HEK293 (cell line): ENCODE measurements around the gene TSACC.
A peak's percentile ranks its signal among the peaks of the same experiment; 100 is the strongest.

Experiments used
- BCL6B ChIP-seq: fragments of 450-650 bp; formaldehyde crosslinking; IDR thresholded peaks from 2 replicates; pipeline ENCODE4 v1.5.1; 2017; ENCODE audit warnings: missing biosample characterization, missing genetic modification characterization
- FEZF1 ChIP-seq: fragments of 450-650 bp; formaldehyde crosslinking; IDR thresholded peaks from 2 replicates; pipeline ENCODE4 v1.5.1; 2016; ENCODE audit warnings: missing biosample characterization, missing genetic modification characterization
- HOXC10 ChIP-seq: sonication (generic); formaldehyde crosslinking; IDR thresholded peaks from 2 replicates; pipeline ENCODE4 v1.8.1; 2023; ENCODE audit warnings: mild to moderate bottlenecking, missing genetic modification reagents
- KLF9 ChIP-seq: fragments of 450-650 bp; formaldehyde crosslinking; IDR thresholded peaks from 2 replicates; pipeline ENCODE4 v1.5.1; 2016; ENCODE audit warnings: missing biosample characterization, missing genetic modification characterization, low read depth
- MYNN ChIP-seq: fragments of 450-650 bp; formaldehyde crosslinking; IDR thresholded peaks from 2 replicates; pipeline ENCODE4 v1.5.1; 2016; ENCODE audit warnings: missing biosample characterization, missing genetic modification characterization, borderline replicate concordance
- MZF1 ChIP-seq: fragments of 450-650 bp; formaldehyde crosslinking; IDR thresholded peaks from 2 replicates; pipeline ENCODE4 v1.5.1; 2017; ENCODE audit warnings: missing biosample characterization, missing genetic modification characterization, borderline replicate concordance
- PATZ1 ChIP-seq: fragments of 450-650 bp; formaldehyde crosslinking; IDR thresholded peaks from 2 replicates; pipeline ENCODE4 v1.5.1; 2016; ENCODE audit warnings: missing biosample characterization, missing genetic modification characterization
- REPIN1 ChIP-seq: fragments of 450-650 bp; formaldehyde crosslinking; IDR thresholded peaks from 2 replicates; pipeline ENCODE4 v1.5.1; 2017; ENCODE audit warnings: missing biosample characterization, missing genetic modification characterization, low read depth
- TRIM28 ChIP-seq: IDR thresholded peaks from 2 replicates; pipeline ENCODE4 v1.6.1; 2011; ENCODE audit warnings: low read length, control low read depth, borderline replicate concordance
- WT1 ChIP-seq: fragments of 450-650 bp; formaldehyde crosslinking; IDR thresholded peaks from 2 replicates; pipeline ENCODE4 v1.5.1; 2016; ENCODE audit warnings: missing biosample characterization, missing genetic modification characterization
- ZBTB11 ChIP-seq: fragments of 450-650 bp; formaldehyde crosslinking; conservative IDR thresholded peaks from 2 replicates; pipeline ENCODE4 v1.5.1; 2016; ENCODE audit warnings: low read depth, missing biosample characterization, missing genetic modification characterization
- ZBTB6 ChIP-seq: fragments of 450-650 bp; formaldehyde crosslinking; IDR thresholded peaks from 2 replicates; pipeline ENCODE4 v1.5.1; 2017; ENCODE audit warnings: missing biosample characterization, missing genetic modification characterization
- ZBTB8A ChIP-seq: fragments of 450-650 bp; formaldehyde crosslinking; IDR thresholded peaks from 2 replicates; pipeline ENCODE4 v1.5.1; 2016; ENCODE audit warnings: missing biosample characterization, missing genetic modification characterization
- ZFP37 ChIP-seq: fragments of 450-650 bp; formaldehyde crosslinking; IDR thresholded peaks from 2 replicates; pipeline ENCODE4 v1.5.1; 2016; ENCODE audit warnings: missing biosample characterization, missing genetic modification characterization
- ZFP69B ChIP-seq: fragments of 450-650 bp; formaldehyde crosslinking; IDR thresholded peaks from 2 replicates; pipeline ENCODE4 v1.5.1; 2016; ENCODE audit warnings: missing biosample characterization, missing genetic modification characterization
- ZIC2 ChIP-seq: fragments of 450-650 bp; formaldehyde crosslinking; IDR thresholded peaks from 2 replicates; pipeline ENCODE4 v1.5.1; 2016; ENCODE audit warnings: missing biosample characterization, missing genetic modification characterization
- ZNF121 ChIP-seq: fragments of 450-650 bp; formaldehyde crosslinking; IDR thresholded peaks from 2 replicates; pipeline ENCODE4 v1.5.1; 2016; ENCODE audit warnings: missing biosample characterization, missing genetic modification characterization
- ZNF140 ChIP-seq: fragments of 450-650 bp; formaldehyde crosslinking; IDR thresholded peaks from 2 replicates; pipeline ENCODE4 v1.5.1; 2016; ENCODE audit warnings: missing biosample characterization, missing genetic modification characterization
- ZNF16 ChIP-seq: fragments of 450-650 bp; formaldehyde crosslinking; IDR thresholded peaks from 2 replicates; pipeline ENCODE4 v1.5.1; 2016; ENCODE audit warnings: low read depth, missing biosample characterization, missing genetic modification characterization
- ZNF175 ChIP-seq: fragments of 450-650 bp; formaldehyde crosslinking; IDR thresholded peaks from 2 replicates; pipeline ENCODE4 v1.5.1; 2016; ENCODE audit warnings: missing biosample characterization, missing genetic modification characterization
- ZNF248 ChIP-seq: fragments of 450-650 bp; formaldehyde crosslinking; IDR thresholded peaks from 2 replicates; pipeline ENCODE4 v1.5.1; 2017; ENCODE audit warnings: missing biosample characterization, missing genetic modification characterization
- ZNF514 ChIP-seq: fragments of 450-650 bp; formaldehyde crosslinking; IDR thresholded peaks from 2 replicates; pipeline ENCODE4 v1.5.1; 2016; ENCODE audit warnings: missing biosample characterization, missing genetic modification characterization
- ZNF521 ChIP-seq: fragments of 450-650 bp; formaldehyde crosslinking; IDR thresholded peaks from 2 replicates; pipeline ENCODE4 v1.5.1; 2017; ENCODE audit warnings: missing biosample characterization, mild to moderate bottlenecking, missing genetic modification characterization
- ZNF530 ChIP-seq: fragments of 450-650 bp; formaldehyde crosslinking; IDR thresholded peaks from 2 replicates; pipeline ENCODE4 v1.5.1; 2016; ENCODE audit warnings: low read depth, missing biosample characterization, missing genetic modification characterization
- ZNF560 ChIP-seq: fragments of 450-650 bp; formaldehyde crosslinking; IDR thresholded peaks from 2 replicates; pipeline ENCODE4 v1.5.1; 2017; ENCODE audit warnings: missing biosample characterization, missing genetic modification characterization, borderline replicate concordance
- ZNF561 ChIP-seq: fragments of 450-650 bp; IDR thresholded peaks from 2 replicates; pipeline ENCODE4 v1.5.1; 2018; ENCODE audit warnings: missing biosample characterization, missing genetic modification characterization, borderline replicate concordance
- ZNF600 ChIP-seq: fragments of 450-650 bp; formaldehyde crosslinking; IDR thresholded peaks from 2 replicates; pipeline ENCODE4 v1.5.1; 2016; ENCODE audit warnings: missing biosample characterization, missing genetic modification characterization
- ZNF660 ChIP-seq: fragments of 450-650 bp; IDR thresholded peaks from 2 replicates; pipeline ENCODE4 v1.5.1; 2018; ENCODE audit warnings: missing biosample characterization, mild to moderate bottlenecking, missing genetic modification characterization
- ZNF670 ChIP-seq: fragments of 450-650 bp; formaldehyde crosslinking; IDR thresholded peaks from 2 replicates; pipeline ENCODE4 v1.5.1; 2016; ENCODE audit warnings: missing biosample characterization, missing genetic modification characterization, low read depth
- TF ChIP-seq, protein P1 (sequence below): fragments of 450-650 bp; formaldehyde crosslinking; IDR thresholded peaks from 2 replicates; pipeline ENCODE4 v1.5.1; 2017; ENCODE audit warnings: missing biosample characterization, missing genetic modification characterization
- TF ChIP-seq, protein P2 (sequence below): fragments of 450-650 bp; formaldehyde crosslinking; IDR thresholded peaks from 2 replicates; pipeline ENCODE4 v1.5.1; 2016; ENCODE audit warnings: missing biosample characterization, missing genetic modification characterization

The TSACC gene

DNA sequence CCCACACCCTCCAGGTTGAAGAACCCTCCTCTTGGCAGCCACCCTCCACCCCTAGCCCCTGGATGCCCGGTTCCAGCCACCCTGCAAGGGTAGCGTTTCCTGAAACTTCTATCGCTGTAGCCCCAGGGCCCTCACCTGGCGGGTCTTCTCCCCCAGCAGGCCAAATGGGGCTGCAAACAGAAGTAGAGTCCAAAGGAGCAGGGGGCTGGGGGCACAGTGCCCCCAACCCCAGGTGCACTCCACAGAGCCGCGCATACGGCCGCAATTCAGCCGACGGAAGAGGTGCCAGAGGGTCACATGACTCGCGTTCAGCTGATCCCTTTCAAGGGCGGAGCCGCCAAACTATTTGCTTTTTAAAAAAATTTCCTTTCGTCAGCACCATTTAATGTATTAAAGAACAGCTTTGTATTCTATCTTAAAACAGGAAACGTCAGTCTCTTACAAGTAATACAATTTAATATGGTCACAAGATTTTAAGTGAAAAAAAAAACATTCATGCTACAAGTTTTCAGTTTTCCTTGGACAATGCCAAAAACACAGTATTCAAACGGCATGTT is 42.9 kb upstream of the TSACC start, which contains the start of gene GLMP (continued):
- TF ChIP-seq ZFP69B (tag by site-specific recombination) (no peak), ZNF121 (tag by site-specific recombination) (no peak), WT1 (tag by site-specific recombination) (no peak), TRIM28 (no peak), ZBTB8A (tag by site-specific recombination) (no peak), ZBTB6 (tag by site-specific recombination) (no peak), ZIC2 (tag by site-specific recombination) (no peak), ZNF560 (tag by site-specific recombination) (no peak), MYNN (tag by site-specific recombination) (no peak), ZNF140 (no peak), ZNF521 (tag by site-specific recombination) (no peak), ZNF600 (tag by site-specific recombination) (no peak), HOXC10 (no peak), ZNF561 (tag by site-specific recombination) (no peak), REPIN1 (tag by site-specific recombination) (no peak), ZNF660 (0 out of 2 replicates have a peak, but pooled peaks have one; percentile 50), BCL6B (no peak), ZFP37 (no peak), MZF1 (tag by site-specific recombination) (no peak), PATZ1 (tag by site-specific recombination) (peak; percentile 44; the same call in 1 of the 2 replicates), KLF9 (tag by site-specific recombination) (peak; percentile 45; the same call in 1 of the 2 replicates), ZNF175 (tag by site-specific recombination) (no peak), ZNF248 (tag by site-specific recombination) (no peak), ZBTB11 (tag by site-specific recombination) (no peak), ZNF670 (tag by site-specific recombination) (no peak), ZNF16 (tag by site-specific recombination) (no peak), ZNF514 (tag by site-specific recombination) (no peak), ZNF530 (tag by site-specific recombination) (no peak), FEZF1 (no peak)
- TF ChIP-seq, protein P1, sequence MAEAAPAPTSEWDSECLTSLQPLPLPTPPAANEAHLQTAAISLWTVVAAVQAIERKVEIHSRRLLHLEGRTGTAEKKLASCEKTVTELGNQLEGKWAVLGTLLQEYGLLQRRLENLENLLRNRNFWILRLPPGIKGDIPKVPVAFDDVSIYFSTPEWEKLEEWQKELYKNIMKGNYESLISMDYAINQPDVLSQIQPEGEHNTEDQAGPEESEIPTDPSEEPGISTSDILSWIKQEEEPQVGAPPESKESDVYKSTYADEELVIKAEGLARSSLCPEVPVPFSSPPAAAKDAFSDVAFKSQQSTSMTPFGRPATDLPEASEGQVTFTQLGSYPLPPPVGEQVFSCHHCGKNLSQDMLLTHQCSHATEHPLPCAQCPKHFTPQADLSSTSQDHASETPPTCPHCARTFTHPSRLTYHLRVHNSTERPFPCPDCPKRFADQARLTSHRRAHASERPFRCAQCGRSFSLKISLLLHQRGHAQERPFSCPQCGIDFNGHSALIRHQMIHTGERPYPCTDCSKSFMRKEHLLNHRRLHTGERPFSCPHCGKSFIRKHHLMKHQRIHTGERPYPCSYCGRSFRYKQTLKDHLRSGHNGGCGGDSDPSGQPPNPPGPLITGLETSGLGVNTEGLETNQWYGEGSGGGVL (tag by site-specific recombination): no peak
- TF ChIP-seq, protein P2, sequence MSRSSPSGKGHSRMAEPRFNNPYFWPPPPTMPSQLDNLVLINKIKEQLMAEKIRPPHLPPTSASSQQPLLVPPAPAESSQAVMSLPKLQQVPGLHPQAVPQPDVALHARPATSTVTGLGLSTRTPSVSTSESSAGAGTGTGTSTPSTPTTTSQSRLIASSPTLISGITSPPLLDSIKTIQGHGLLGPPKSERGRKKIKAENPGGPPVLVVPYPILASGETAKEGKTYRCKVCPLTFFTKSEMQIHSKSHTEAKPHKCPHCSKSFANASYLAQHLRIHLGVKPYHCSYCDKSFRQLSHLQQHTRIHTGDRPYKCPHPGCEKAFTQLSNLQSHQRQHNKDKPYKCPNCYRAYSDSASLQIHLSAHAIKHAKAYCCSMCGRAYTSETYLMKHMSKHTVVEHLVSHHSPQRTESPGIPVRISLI (tag by site-specific recombination): peak; percentile 62
